ENCODE measurements around the gene PPP3CA.
"Not testable (repeated sequence)": the region's sequence is repeated elsewhere in the genome, so short reads cannot be mapped to it uniquely, and the experiment has no call there.

The PPP3CA gene

DNA sequence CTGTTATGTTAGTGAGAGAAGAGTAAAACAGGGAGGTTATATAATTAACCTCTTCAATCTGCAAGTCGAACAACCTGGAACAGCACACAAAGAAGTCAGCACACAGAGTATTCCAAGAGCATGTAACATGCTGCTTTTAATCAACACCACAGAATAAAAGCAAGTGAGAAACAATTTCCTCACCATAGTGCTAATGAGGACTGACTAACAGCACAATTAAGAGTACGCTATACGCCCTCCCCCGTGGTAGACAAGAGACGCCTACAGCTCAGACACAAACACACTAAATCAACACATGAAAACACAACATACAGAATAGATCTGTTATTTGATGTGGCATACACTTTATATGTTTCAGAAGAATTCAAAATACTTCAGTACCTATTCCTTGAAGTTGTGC, 103.0 kb downstream of the PPP3CA start:
- no peak for DNase-seq

DNA sequence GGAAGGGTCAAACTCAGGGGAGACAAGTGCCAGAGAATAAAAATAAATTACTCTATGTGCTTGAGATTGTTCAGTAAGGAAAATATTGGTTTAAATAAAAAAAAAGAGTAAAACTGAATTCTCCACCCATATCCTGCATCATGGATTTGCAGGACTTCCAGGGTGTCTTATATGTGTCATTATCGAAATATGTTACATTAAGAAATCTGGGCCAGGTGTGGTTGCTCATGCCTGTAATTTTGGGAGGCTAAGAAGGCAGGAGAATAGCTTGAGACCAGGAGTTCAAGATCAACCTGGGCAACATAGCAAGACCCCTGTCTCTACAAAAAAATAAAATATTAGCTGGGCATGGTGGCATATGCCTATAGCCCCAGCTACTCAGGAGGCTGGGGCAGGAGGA, 104.9 kb downstream of the PPP3CA start:
- DNase-seq, result no peak

DNA sequence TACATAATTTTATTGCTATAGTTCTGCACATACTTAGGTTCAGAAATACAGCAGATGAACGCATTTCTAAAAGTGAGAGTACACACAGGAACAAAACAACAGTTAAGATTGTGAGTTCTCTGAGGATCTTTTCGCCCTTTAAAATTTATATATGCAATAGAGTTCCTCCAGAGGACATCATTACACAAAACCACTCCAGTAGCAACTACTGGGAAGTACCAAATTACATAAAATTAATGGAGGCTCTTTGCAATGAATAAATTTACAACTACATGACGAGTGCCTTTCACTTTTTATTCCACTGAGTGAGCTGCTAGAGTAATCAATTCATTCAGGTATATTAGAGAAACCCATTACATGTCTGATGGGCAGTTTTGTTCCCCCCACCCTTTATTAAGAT, 107.2 kb downstream of the PPP3CA start:
- DNase-seq, result no peak

DNA sequence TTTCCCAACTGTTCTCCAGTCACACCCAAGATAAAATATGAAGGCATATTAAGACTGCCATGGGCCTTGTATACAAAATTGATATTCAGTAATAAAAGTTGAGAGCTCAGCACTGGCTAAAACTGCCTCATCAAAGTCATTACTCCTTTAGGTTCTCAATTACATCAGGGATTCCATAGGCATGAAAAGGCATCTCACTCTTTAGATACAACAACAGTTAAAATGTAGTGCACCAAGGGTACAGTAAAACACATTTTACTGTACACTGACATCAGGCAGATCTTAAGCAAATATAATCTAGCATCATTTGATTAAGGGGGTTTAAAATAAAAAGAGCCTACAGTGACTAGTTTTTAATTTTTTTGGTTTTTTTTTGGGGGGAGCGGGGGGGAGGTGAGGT, 107.7 kb downstream of the PPP3CA start:
- DNase-seq, result no peak

DNA sequence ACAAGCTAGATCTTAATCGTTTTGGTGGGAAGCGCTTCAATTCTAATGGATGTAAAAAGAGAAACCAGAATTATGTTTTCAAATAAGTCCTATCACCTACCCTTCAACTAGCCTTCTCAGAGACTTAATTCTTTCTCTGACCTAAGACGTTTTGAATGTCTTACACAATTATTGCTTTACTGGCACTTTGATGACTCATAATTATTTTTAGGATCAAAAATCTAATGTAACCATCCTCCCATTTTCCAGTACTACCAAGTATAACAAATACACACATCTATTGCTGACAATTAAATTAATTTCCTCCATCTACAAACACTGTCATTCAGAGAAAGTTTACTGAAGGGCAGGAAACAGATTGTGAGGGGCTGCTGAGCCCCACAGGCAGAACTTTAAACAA, 108.6 kb downstream of the PPP3CA start:
- DNase-seq, result no peak

DNA sequence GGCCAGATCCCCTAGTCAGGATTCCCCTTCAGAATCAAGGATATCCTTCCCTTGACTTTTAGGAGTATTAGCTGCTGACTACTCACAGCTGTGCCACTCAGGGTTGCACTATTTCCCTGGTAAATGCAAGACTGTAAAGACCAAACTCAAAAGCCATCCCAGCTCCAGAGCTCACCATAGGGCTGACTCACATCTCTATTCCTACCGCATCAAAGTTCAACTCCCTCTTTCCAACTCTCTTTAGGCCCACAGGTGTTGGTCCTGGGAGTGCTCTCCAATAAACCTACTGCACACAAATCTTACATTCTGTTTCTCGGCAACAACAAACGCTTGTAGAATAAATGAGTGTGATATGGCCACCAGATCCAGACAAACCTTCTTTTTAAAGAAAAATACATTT, 109.6 kb downstream of the PPP3CA start:
- DNase-seq, result no peak

DNA sequence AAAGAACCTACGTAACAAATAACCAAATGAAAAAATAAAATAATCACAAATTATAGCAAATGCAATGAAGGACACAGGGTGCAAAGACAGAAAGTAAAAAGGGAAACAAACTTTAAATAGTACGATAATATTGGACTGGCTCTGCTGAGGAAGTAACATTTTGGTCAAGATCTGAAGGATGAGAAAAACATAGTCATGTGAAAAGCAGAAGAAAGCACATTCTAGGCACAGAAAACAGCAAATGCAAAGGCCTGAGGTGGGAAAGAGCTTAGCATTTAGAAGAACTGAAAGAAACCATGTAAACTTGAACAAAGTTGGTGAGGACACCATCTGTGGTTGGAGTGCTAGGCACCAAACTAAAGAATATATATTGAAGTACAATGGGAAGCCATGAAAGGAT, 111.2 kb downstream of the PPP3CA start:
- no peak for DNase-seq

DNA sequence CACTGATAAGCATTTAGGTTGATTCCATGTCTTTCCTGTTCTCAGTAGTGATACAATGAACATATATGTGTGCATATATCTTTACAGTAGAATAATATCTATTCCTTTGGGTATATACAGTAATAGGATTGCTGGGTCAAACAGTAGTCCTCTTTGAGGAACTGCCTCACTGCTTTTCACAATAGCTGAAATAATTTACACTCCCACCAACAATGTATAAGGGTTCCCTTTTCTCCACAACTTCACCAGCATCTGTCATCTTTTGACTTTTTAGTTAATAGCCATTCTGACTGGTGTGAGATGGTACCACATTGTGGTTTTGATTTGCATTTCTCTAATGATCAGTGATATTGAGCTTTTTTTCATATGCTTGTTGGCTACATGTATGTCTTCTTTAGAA, 113.2 kb downstream of the PPP3CA start:
- not testable (repeated sequence) for DNase-seq

DNA sequence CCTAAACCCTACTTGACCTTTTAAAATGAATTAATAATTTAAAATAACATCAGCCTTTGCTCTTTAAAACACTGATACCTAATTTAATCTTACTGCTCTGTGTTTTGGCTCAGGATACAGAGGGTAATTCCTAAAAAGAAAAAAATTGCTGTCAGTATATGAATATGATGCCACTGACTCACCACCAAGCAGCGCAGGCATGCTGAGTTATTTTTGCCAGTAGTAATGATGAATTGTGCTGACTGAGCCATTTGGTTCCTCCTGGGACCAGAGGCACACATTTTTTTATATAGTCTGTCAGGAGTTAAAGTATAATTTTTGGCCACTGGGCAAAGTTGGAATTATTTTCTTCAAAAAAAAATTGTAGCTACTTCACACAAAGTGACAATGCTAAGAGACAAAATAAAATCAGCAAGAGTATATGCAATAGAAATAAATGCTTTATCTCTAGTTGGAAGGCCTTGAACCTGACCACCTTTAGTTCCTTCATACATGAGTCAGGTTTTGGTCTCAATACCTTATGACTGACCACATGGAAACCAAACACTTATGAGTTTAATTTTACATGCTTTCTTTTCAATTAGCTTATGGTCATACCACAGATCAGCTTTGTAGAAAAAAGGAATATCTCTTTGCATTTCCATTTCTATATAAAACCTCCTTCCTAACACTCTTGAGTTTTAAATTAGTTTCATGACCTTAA, 115.1 kb downstream of the PPP3CA start:
- DNase-seq, result no peak

DNA sequence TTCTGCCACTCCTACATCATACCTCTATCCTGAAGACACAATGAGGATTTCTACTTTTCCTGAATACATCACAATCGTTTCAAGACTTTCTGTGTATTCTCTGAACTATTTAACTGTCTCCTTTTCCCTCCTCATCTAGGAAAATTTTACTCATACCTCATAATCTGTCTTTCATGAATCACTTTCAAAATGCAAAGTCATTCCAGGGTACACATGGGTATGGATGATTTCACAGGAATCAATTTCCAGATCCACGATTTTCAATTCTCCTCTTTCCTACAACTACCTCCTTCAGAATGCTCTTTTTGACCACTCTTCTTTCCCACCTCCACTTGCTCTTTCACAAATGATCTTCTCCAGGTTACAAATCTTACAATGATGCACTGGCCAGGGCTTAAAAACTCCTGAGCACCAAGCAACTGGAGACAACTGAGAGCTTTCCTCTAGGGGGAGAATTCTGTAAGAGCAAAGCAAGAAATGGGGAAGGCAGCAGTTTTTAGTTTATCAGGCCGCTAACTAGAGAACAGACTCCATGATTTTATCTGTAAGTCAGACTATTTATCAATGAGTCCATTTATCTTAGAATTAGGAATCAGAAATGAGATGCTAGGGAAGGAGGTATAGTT, 116.4 kb downstream of the PPP3CA start:
- DNase-seq, result no peak

DNA sequence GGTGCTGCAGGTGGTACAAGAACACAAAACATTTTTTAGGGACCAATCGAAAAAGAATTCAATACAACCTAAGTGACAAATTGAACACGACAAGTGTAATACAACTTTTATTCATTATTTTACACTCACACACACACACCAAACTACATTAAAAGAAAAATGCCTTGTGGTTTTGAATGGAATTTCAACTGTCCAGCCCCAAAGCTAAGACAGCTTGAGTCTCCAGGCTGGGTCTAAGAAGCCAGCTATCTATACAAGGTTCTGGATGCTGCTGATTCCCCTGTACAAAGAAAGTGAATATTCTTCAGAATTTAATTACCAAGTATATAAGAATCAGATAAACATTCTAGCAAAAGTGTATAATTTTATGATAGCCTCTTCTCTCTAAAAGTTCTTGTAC, 118.2 kb downstream of the PPP3CA start:
- DNase-seq, result no peak

DNA sequence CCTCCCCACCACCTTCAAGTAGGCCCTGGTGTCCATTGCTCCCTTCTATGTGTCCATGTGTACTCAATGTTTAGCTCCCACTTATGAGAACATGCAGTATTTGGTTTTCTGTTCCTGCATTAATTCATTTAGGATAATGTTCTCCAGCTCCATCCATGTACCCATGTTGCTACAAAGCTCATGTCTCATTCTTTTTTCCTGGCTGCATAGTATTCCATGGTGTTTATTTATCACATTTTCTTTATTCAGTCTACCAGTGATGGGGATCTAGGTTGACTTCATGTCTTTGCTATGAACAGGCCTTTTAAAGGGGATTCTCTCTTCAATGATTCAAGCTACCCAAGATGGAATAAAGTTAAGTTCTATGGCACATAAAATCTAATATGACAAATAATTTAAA, 119.6 kb downstream of the PPP3CA start:
- DNase-seq, result no peak

DNA sequence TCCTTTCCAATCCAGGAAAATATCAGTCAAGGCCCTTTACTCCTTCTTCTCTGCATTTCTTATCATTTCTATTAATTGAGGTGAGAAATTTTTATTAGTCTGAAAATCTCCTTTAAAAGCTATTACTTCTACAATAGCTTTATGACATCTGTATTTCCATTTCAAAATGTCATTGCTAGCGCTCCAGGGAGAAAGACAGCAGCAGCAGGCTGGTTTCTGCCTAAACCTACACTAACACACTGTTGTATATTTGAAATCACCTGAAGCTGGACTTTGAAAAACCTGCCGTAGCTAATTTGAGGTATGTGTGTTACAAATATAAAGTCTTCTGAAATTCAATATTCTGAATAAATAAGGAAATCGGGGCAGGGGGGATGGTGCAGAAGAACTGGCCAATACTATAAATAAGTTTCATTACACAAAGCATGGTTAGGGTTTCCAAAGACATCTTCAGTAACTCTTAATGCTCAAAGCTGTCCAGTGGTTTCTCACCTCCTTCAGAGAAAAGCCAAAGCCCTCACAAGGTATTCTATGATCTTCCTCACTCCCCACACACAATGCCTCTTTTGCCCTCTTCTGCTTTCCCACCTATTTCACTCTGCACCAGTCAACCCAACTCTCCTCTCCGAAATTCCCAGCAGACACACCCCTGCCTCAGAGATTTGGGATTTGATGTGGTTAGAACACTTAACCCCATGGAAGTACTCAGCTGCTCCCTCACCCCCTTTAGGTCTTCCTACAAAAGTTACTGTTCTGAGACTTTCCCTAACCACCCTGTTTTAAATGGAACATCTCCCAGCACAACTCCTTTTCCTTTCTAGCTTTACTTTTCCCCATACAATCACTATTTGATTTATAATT, 122.7 kb downstream of the PPP3CA start:
- DNase-seq, result no peak

DNA sequence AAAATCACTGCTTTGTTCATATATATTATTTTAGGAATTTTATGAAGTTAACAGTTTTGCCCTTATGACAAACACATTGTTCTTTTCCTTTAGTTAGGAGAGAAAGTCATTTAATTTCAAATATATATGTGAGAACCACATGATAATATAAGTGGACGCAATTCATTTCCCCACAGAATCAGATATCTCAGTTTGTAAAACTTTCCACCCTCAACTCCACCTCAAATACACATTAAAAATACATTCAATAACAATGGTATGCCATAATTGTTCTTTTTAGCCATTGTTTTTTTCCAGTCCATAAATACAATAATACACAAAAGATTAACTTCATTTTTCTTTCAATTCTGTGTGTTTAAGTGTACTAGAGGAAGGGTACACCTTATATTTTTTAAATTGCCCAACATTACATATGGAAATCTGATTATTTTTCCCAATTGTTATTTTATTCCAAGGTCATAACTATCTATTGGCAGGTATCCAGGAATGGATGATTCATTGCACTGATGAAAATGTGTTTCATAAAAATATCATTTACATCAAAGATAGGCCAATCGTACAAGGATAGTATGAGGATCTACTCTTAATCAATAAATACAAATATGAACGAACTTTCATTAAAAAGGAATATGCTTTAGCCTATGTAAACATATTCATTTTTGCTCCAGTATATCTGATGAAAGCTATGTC, 125.0 kb downstream of the PPP3CA start:
- no peak for DNase-seq

DNA sequence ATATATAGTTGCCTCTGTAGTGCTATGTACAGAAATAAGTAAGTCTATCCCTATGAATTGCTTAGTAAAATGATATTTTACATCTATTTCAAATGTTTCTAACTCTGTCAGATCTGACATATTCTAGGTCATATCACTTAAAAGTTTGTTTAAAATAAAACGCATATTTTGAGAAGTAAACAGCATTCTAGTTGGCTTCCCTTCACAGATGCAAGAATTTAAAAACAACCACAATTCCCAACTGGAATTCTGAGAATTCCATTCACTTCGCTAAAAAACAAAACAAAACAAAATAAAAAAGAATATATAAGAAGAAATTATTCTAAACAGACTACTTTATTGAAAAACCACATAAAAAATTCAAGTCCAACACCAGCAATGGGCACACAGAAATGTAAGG, 126.0 kb downstream of the PPP3CA start:
- no peak for DNase-seq

DNA sequence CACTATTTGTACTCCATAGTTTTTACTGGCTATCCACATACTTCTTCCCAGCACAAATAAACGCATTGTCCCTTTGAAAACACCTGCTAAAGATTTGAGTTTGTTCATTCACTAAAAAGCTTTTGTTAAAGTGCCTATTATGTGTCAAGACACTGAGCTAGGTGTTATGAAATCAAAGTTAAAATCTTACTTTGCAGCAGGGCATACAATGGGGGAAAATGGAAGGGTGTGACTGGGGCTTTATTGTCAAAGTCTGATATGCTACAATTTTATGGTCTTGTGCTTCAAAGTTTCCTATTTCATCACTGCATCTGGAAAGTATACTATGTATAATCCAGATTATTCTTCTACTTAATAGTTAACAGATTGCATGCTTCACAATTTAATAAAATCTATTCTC, 128.4 kb downstream of the PPP3CA start:
- no peak for DNase-seq

DNA sequence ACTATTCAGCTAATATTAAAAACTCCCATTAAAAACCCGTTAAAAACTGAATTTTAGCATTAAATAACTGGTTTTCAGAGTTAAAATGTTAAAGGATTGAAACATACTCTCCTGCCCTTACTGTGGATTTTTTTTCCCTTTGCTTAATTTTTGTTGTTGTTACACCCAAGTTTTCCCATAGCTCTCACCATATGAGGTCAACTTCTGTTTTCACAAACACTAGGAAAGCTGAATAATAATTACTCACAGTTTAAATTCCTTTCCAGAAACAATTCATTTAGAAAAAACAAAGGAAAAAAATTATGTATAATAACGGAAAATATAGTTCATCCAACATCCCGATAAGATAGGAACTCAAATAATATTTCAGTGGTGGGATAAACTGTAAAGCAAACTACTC, 129.0 kb downstream of the PPP3CA start:
- no peak for DNase-seq

DNA sequence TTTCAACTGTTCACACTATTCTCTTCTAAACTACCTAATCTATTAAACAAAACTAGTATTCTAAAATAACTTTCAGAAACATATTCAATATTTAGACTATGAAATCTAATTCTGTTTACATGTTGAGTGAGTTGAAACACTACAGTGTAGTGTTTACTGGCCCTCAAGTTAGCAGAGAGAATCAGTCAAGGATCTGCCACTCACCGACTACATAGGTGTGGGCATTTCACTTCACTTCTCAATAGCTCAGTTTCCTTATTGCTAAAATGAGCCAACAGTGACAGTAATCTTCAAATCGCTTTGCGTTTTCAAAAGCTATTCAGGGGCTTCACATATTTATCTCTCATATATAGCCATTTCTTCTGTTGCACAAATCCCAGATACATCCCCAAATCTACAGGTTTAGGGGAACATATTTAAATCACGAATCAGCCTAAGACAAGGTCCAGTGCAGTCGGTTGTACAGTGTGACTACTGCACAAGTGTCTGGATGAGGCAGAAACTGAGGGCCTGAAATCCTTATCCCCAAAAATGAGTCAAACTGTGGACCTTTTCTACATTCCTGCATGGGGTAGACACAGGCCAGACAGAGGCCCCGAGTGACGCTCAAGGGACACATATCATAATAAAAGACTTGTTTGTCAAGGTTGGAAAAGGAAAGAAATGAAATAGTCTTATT, 129.8 kb downstream of the PPP3CA start:
- DNase-seq, result no peak

DNA sequence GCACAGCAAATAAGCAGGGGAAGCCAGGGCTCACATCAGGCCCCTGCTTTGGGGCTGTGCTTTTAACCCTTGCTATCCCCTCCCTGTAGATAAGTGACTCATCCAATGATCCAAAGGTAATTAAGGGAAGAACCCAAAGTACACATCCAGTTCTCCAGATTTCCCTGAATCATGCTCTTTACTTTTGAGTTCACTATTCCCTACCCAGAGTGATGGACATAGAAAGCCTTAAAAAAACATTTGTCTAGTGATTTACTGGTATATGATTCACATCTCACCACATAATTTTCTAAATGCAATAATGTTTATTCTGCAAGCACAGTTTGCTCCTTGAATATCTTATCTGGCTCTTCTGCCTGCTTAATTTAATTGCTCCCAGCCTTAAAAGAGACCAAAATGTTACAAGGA, 136.2 kb downstream of the PPP3CA start:
- no peak for DNase-seq

DNA sequence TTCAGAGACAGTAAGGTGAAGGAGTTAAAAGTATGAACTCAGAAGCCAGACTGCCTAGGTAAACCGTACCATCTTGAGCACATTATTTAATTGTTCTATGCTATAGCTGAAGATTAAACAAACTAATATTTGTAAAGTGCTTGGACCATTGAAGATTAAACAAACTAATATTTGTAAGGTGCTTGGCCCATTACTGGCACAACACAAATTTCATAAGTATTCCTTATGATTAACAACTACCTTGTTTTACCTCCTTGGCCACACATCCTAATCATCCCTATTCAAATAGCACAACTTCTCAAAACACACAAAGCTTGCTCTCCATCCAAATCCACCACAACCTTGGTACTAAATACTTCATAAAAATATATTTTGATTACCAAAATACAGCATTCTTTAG, 137.0 kb downstream of the PPP3CA start:
- DNase-seq, result no peak

DNA sequence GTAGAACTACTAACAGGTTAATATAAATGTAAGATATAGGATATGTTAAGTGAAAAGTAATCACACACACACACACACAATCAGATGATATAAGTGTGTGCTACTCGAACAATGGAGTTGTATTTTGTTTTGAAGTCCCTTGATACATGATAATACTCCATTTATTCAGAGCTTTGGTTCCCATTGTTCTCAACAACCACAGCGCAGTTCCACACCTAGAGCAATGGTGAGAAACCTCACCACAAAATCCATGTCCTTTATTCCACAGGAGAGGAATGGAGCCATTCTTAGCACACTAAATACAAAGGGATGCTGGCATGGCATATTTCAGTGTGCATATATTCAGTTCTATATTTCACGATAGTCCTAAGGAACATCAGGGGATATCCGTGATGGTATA, 139.2 kb downstream of the PPP3CA start:
- DNase-seq, result no peak

DNA sequence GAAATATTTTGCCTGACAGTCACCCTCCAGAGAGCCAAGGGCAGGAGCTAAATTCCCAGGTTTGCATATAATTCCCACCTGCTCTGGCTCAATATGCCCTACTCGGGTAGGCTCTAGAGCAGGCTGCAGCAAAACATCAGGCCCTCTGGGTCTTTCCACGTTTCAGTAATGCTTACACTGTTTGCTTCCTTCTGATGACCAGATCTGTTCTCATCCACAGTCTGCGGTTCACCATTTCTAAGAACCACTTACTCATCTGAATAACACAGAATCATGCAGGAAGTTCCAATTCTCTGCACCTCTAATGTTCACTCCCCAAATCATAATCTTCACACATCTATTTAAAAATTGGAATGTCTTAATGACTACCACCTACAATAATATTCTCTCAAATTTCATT, 141.4 kb downstream of the PPP3CA start:
- no peak for DNase-seq

DNA sequence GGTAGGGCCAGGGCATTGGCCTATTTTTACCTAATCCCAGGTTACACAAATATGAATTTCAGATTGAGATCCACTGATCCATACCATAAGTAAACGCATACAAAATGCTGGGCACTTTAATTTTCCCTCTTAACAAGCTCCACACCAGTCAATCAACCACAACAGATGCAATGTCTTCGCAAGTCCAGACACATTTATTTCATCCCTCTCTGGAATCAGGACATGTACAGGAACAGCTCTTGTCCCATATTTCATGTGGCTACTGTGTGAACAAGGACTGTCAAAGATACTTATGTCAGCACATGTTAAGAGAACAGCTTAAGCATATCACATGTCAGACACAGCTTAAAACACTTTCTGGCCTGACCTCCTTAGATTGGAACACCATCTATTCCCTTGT, 145.9 kb downstream of the PPP3CA start:
- DNase-seq, result no peak

Measured in SHP77 (cell line).